GM12878 (cell line): ENCODE results near the gene CXXC5. TPM values are rescaled to one million over a fixed set of nuclear protein-coding genes. Genes with fewer than 3 reads are reported as not detected.

ENCODE experiments used
- ATAC-seq: fragments of 200-7000 bp; cut with Tn5 transposase; 3 replicates; pipeline ENCODE4 v1.9.1; 2020; ENCODE audit warnings: mild to moderate bottlenecking, moderate library complexity
- BruUV-seq: library from RNA; stranded (reverse); fragments of 400-500 nt; replicated peaks from 2 replicates; lab custom pipeline; 2021; lab: Mats Ljungman, UMichigan
- CTCF ChIA-PET: fragments of 300-600 bp; sonication (Branson Sonifier 250); formaldehyde crosslinking; extraction: SDS; loops from one replicate; lab custom pipeline; 2021; ENCODE audit warnings: inconsistent platforms; lab: Yijun Ruan, JAX
- POLR2A ChIA-PET: fragments of 350-600 bp; formaldehyde crosslinking; extraction: SDS; loops from one replicate; lab custom pipeline; 2021; ENCODE audit warnings: inconsistent platforms; lab: Charles Lee
- RAD21 ChIA-PET: fragments of 300-600 bp; sonication (Branson Sonifier 250); formaldehyde crosslinking; loops from one replicate; lab custom pipeline; 2023; ENCODE audit warnings: antibody characterized with exemption; ENCODE audit not compliant: unreplicated experiment; lab: Charles Lee
- SMC1A ChIA-PET: fragments of 300-600 bp; sonication (Branson Sonifier 250); formaldehyde crosslinking; loops from one replicate; lab custom pipeline; 2023; ENCODE audit not compliant: unreplicated experiment, uncharacterized antibody; lab: Charles Lee
- DNase-seq: peaks from one replicate; pipeline ENCODE4 v3.0.0-alpha.2; 2011; ENCODE audit warnings: low read depth, low spot score
- FAIRE-seq: peaks from 3 replicates; lab custom pipeline; 2011; peaks lifted over from hg19 to GRCh38; lab: Jason Lieb, UNC
- H2AFZ ChIP-seq: 2 replicates; pipeline ENCODE4 v1.6.0; 2011; ENCODE audit warnings: low read depth, low read length, control low read depth; ENCODE audit not compliant: control insufficient read depth
- H3K27ac ChIP-seq: 2 replicates; pipeline ENCODE4 v1.5.1; 2011; ENCODE audit warnings: control low read depth; ENCODE audit not compliant: control insufficient read depth, insufficient read depth
- H3K27me3 ChIP-seq, 2 experiments: replicated peaks in 1 of 2; 2 replicates each; pipeline versions ENCODE4 v1.6.0 to v1.6.1; 2011; ENCODE audit warnings: low read length in 1 of 2; ENCODE audit not compliant: control insufficient read depth in 2 of 2, insufficient read depth in 2 of 2
- H3K36me3 ChIP-seq, 2 experiments: 2 replicates each; pipeline ENCODE4 v1.5.1; 2011; ENCODE audit warnings: low read length in 1 of 2; ENCODE audit not compliant: control insufficient read depth in 2 of 2, insufficient read depth in 2 of 2
- H3K4me1 ChIP-seq: 2 replicates; pipeline ENCODE4 v1.6.1; 2011; ENCODE audit warnings: mild to moderate bottlenecking, low read length, moderate library complexity, mixed read lengths; ENCODE audit not compliant: control insufficient read depth, insufficient read depth
- H3K4me2 ChIP-seq: 2 replicates; pipeline ENCODE4 v1.6.0; 2011; ENCODE audit warnings: control low read depth; ENCODE audit not compliant: control insufficient read depth, insufficient read depth
- H3K4me3 ChIP-seq: fragments of 200-600 bp; sonication (generic); 2 replicates; pipeline ENCODE4 v1.5.1; 2016
- H3K79me2 ChIP-seq: 2 replicates; pipeline ENCODE4 v1.6.0; 2011; ENCODE audit warnings: low read length; ENCODE audit not compliant: control insufficient read depth, insufficient read depth
- H3K9ac ChIP-seq: 2 replicates; pipeline ENCODE4 v1.8.0; 2011; ENCODE audit warnings: low read length, control low read depth, mixed read lengths; ENCODE audit not compliant: control insufficient read depth, insufficient read depth
- H3K9me3 ChIP-seq: replicated peaks from 3 replicates; pipeline ENCODE4 v1.5.1; 2011; ENCODE audit warnings: mild to moderate bottlenecking, low read length; ENCODE audit not compliant: control insufficient read depth, insufficient read depth
- H4K20me1 ChIP-seq: 2 replicates; pipeline ENCODE4 v1.6.0; 2011; ENCODE audit not compliant: control insufficient read depth, insufficient read depth
- BRCA1 ChIP-seq: IDR thresholded peaks from 2 replicates; pipeline ENCODE4 v1.6.1; 2011; ENCODE audit warnings: low read depth, low read length, improper control_type of control experiment
- CBX3 ChIP-seq: fragments of 200-600 bp; sonication (generic); IDR thresholded peaks from 2 replicates; pipeline ENCODE4 v1.6.1; 2016; ENCODE audit warnings: low read depth, borderline replicate concordance
- E2F4 ChIP-seq: IDR thresholded peaks from 2 replicates; pipeline ENCODE4 v1.6.1; 2012; ENCODE audit warnings: low read depth, low read length, improper control_type of control experiment
- EGR1 ChIP-seq, 2 experiments: IDR thresholded peaks; 1 replicate in 1 of 2; 2 replicates in 1 of 2; pipeline ENCODE4 v1.6.1; 2011 to 2012; ENCODE audit warnings: low read depth in 2 of 2, low read length in 2 of 2, borderline replicate concordance in 1 of 2, mild to moderate bottlenecking in 1 of 2, moderate library complexity in 1 of 2
- KAT2A ChIP-seq: conservative IDR thresholded peaks from 2 replicates; pipeline ENCODE4 v1.6.1; 2011; ENCODE audit warnings: low read depth, low read length; ENCODE audit not compliant: control insufficient read depth
- NR2C2 ChIP-seq: IDR thresholded peaks from 2 replicates; pipeline ENCODE4 v1.6.1; 2011; ENCODE audit warnings: borderline replicate concordance, low read depth; ENCODE audit not compliant: control insufficient read depth, insufficient read length
- RELB ChIP-seq: fragments of 450-650 bp; IDR thresholded peaks from 2 replicates; pipeline ENCODE4 v1.6.1; 2017; ENCODE audit warnings: low read depth, mild to moderate bottlenecking, moderate library complexity
- SMARCA5 ChIP-seq: fragments of 450-650 bp; IDR thresholded peaks from 2 replicates; pipeline ENCODE4 v1.6.1; 2017; ENCODE audit warnings: mild to moderate bottlenecking
- SUPT20H ChIP-seq: IDR thresholded peaks from 2 replicates; pipeline ENCODE4 v1.6.1; 2011; ENCODE audit warnings: low read depth, mild to moderate bottlenecking, low read length, moderate library complexity, borderline replicate concordance; ENCODE audit not compliant: control insufficient read depth
- YBX1 ChIP-seq: fragments of 450-650 bp; IDR thresholded peaks from 2 replicates; pipeline ENCODE4 v1.6.1; 2016; ENCODE audit warnings: antibody characterized with exemption
- ZNF207 ChIP-seq: fragments of 450-650 bp; IDR thresholded peaks from 2 replicates; pipeline ENCODE4 v1.6.1; 2014; ENCODE audit warnings: antibody characterized with exemption, mild to moderate bottlenecking, borderline replicate concordance
- ZNF274 ChIP-seq: IDR thresholded peaks from one replicate; pipeline ENCODE4 v1.8.0; 2011; ENCODE audit not compliant: insufficient read length, insufficient read depth
- ZSCAN29 ChIP-seq: fragments of 450-650 bp; IDR thresholded peaks from 2 replicates; pipeline ENCODE4 v1.6.1; 2017; ENCODE audit warnings: mild to moderate bottlenecking, moderate library complexity
- WGBS: methylation state at CpG from one replicate; pipeline ENCODE4 v1.1.6; 2016; ENCODE audit warnings: low lambda C conversion rate; ENCODE audit not compliant: insufficient replicate concordance, insufficient coverage; ENCODE audit errors: missing lambda C conversion rate; 5-methylcytosine and 5-hydroxymethylcytosine counted together
- in situ Hi-C: fragments of 300-500 bp; cut with MboI; formaldehyde crosslinking; loops from 9 replicates; pipeline ENCODE4 v1.14.3; 2018; ENCODE audit warnings: mixed read lengths
- intact Hi-C: fragments of 100-400 bp; cut with micrococcal nuclease; formaldehyde crosslinking; loops from one replicate; pipeline ENCODE4 v1.14.2; 2022; ENCODE audit not compliant: unreplicated experiment
- polyA plus RNA-seq, 11 experiments: library from polyadenylated mRNA; depleted of rRNA in 4 of 11; unstranded in 6 of 11; stranded (reverse) in 5 of 11; fragments of >200 nt; fragmentation: Nextera tagmentation in 4 of 11; fragmentation: Illumina TruSeq in 1 of 11; extraction: Ambion mirVana in 4 of 11; extraction: Trizol in 1 of 11; gene quantifications; 1 replicate in 1 of 11; 2 replicates in 10 of 11; pipeline versions ENCODE4 v1.2.1 to v1.2.3, GENCODE V29; 2011 to 2016; ENCODE audit warnings: inconsistent platforms in 2 of 11, missing spikeins in 2 of 11, low read depth in 1 of 11
- total RNA-seq, 4 experiments: library from RNA; depleted of rRNA in 3 of 4; stranded (reverse); fragments of >200 nt in 3 of 4; fragmentation: Illumina TruSeq in 1 of 4; extraction: Trizol in 1 of 4; gene quantifications; 2 replicates each; pipeline versions ENCODE4 v1.2.1 to v1.2.3, GENCODE V29; 2013 to 2021

The CXXC5 gene
- total and polyA plus RNA-seq, 10 of the 15 experiments (the other 5 are each of a cell fraction or from before 2014, with no cell fraction given) = 1.8 to 90.8 (median 40.7) TPM

- WGBS = 62% methylated on average over 5 of the region's 5 CpGs
- in situ Hi-C loops = no loop called here
- ATAC-seq (no peak), FAIRE-seq (no peak), DNase-seq (no peak)
- RAD21 ChIA-PET = interaction anchor here (1.0 to 4.8 kb wide), 2 partner anchors 58 to 71 kb away, joined by 3 to 78 read pairs; no protein-coding TSS in a partner anchor
- Histone ChIP-seq H2AFZ (no peak overlapping the region), H3K36me3 (no peaks in the 10 kb centered on the region), H3K27me3 (peaks cover 4 to 6% of the 10 kb centered on the region in 2 experiments; a peak in 3 of 4 replicates), H3K4me2 (no peak overlapping the region), H3K4me3 (no peak overlapping the region), H3K9ac (no peak overlapping the region), H3K27ac (no peak overlapping the region), H3K4me1 (peaks cover 21% of the 10 kb centered on the region), H4K20me1 (no peaks in the 10 kb centered on the region), H3K9me3 (no peaks in the 10 kb centered on the region; the same call in 2 of the 3 replicates), H3K79me2 (no peaks in the 10 kb centered on the region)
- CTCF ChIA-PET = interaction anchor here (0.8 to 5.8 kb wide), 5 partner anchors 7 to 74 kb away, joined by 3 to 82 read pairs (median 13); no protein-coding TSS in a partner anchor
- BruUV-seq = no TSS peak
- POLR2A ChIA-PET = interaction anchor here (1.1 to 1.7 kb wide), 3 partner anchors 13 to 40 kb away, joined by 3 to 6 read pairs (median 5); no protein-coding TSS in a partner anchor
- TF ChIP-seq ZNF207 = no peak
- SMC1A ChIA-PET = interaction anchor here (7.5 kb wide), 1 partner anchor 40 kb away, joined by 49 read pairs; no protein-coding TSS in a partner anchor
- intact Hi-C loops = no loop called here
These were observed 59.4 kb downstream of the CXXC5 start for GRCh38 chr5:139707445-139708003.

DNA sequence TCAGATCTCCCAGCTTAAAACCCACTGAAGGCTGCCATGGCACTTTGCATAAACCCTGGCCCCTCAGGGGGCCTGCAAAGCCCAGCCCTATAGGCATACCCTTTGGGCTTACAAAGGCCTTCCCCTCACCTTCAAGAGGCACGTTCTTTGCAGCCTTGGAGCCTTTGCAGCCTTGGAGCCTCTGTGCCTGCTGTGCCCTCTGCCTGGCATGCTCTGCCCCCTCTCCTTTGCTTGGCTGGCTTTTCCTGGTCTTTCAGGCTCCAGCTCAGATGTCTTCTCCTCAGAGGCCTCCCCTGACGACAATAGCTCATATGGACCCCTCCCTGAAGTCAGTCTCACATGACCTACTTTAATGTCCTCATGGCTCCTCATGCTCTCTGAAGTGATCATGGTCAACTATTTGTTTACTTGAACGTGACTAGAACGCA, 60.3 kb downstream of the CXXC5 start:
- peaks cover 6% of the 10 kb centered on the region in 2 experiments; a peak in 3 of 4 replicates for H3K27me3 ChIP-seq
- no peaks in the 10 kb centered on the region for H3K79me2 ChIP-seq
- no peak overlapping the region for H3K9ac ChIP-seq
- 74% methylated on average over 4 of the region's 4 CpGs for WGBS
- no peak overlapping the region for H3K4me3 ChIP-seq
- H3K36me3 ChIP-seq = no peaks in the 10 kb centered on the region
- intact Hi-C loops = no loop called here
- CTCF ChIA-PET = interaction anchor here (0.7 to 5.8 kb wide), 6 partner anchors 8 to 75 kb away, joined by 3 to 82 read pairs (median 6); no protein-coding TSS in a partner anchor
- no peak for ATAC-seq
- no peak overlapping the region for H2AFZ ChIP-seq
- no peak for DNase-seq
- H3K4me1 ChIP-seq = peaks cover 21% of the 10 kb centered on the region
- no TSS peak for BruUV-seq
- H4K20me1 ChIP-seq = no peaks in the 10 kb centered on the region
- in situ Hi-C loops = no loop called here
- H3K4me2 ChIP-seq = no peak overlapping the region
- no peak overlapping the region for H3K27ac ChIP-seq
- no peak for FAIRE-seq
- no peaks in the 10 kb centered on the region; the same call in 2 of the 3 replicates for H3K9me3 ChIP-seq
- RAD21 ChIA-PET = interaction anchor here (0.6 to 5.0 kb wide), 6 partner anchors 7 to 72 kb away, joined by 3 to 78 read pairs (median 18); no protein-coding TSS in a partner anchor
- SMC1A ChIA-PET = interaction anchor here (0.5 to 7.5 kb wide), 4 partner anchors 8 to 73 kb away, joined by 3 to 49 read pairs (median 3); no protein-coding TSS in a partner anchor
- POLR2A ChIA-PET = interaction anchor here (0.5 to 1.7 kb wide), 5 partner anchors 12 to 71 kb away, joined by 3 to 6 read pairs (median 4); partner anchors contain the start of gene CXXC5
- TF ChIP-seq KAT2A (no peak), ZNF274 (no peak), ZSCAN29 (no peak), RELB (no peak), EGR1 (IDR thresholded peaks at IDR 0.05; ENCODE audit: borderline replicate concordance in 1 of 2, low read depth in 2 of 2, low read length in 2 of 2) (no peak), SUPT20H (no peak), E2F4 (no peak), CBX3 (no peak), BRCA1 (no peak), YBX1 (no peak), NR2C2 (no peak), SMARCA5 (no peak)
